GM12874 (cell line): Measurements from ENCODE around the gene UBAC1.

Source experiments
- CTCF ChIP-seq: IDR thresholded peaks from 2 replicates; pipeline ENCODE4 v1.5.1; 2011; ENCODE audit warnings: low read depth, mild to moderate bottlenecking, control low read depth, low read length, moderate library complexity; ENCODE audit not compliant: insufficient read depth

Gene UBAC1

GRCh38 chr9:135908093-135908753 lies 53.0 kb downstream of the UBAC1 start:
- TF ChIP-seq CTCF: no peak

- TF ChIP-seq CTCF: no peak
These were observed 53.6 kb downstream of the UBAC1 start, which contains the start of gene CAMSAP1 for GRCh38 chr9:135907431-135908092. TSS of gene CAMSAP1 (minus strand) at chr9:135907546. CDS start at chr9:135907159, 387 bp downstream.

- no peak for TF ChIP-seq CTCF
These were observed 54.2 kb downstream of the UBAC1 start for GRCh38 chr9:135907006-135907430.

- TF ChIP-seq CTCF: no peak
These were observed 54.7 kb downstream of the UBAC1 start for GRCh38 chr9:135906291-135907005.

GRCh38 chr9:135905380-135906258 lies 55.6 kb downstream of the UBAC1 start:
- no peak for TF ChIP-seq CTCF

GRCh38 chr9:135903786-135904520 lies 57.2 kb downstream of the UBAC1 start:
- TF ChIP-seq CTCF: no peak
